ENCODE data around the gene PTF1A.

Gene PTF1A, protein sequence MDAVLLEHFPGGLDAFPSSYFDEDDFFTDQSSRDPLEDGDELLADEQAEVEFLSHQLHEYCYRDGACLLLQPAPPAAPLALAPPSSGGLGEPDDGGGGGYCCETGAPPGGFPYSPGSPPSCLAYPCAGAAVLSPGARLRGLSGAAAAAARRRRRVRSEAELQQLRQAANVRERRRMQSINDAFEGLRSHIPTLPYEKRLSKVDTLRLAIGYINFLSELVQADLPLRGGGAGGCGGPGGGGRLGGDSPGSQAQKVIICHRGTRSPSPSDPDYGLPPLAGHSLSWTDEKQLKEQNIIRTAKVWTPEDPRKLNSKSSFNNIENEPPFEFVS

DNA sequence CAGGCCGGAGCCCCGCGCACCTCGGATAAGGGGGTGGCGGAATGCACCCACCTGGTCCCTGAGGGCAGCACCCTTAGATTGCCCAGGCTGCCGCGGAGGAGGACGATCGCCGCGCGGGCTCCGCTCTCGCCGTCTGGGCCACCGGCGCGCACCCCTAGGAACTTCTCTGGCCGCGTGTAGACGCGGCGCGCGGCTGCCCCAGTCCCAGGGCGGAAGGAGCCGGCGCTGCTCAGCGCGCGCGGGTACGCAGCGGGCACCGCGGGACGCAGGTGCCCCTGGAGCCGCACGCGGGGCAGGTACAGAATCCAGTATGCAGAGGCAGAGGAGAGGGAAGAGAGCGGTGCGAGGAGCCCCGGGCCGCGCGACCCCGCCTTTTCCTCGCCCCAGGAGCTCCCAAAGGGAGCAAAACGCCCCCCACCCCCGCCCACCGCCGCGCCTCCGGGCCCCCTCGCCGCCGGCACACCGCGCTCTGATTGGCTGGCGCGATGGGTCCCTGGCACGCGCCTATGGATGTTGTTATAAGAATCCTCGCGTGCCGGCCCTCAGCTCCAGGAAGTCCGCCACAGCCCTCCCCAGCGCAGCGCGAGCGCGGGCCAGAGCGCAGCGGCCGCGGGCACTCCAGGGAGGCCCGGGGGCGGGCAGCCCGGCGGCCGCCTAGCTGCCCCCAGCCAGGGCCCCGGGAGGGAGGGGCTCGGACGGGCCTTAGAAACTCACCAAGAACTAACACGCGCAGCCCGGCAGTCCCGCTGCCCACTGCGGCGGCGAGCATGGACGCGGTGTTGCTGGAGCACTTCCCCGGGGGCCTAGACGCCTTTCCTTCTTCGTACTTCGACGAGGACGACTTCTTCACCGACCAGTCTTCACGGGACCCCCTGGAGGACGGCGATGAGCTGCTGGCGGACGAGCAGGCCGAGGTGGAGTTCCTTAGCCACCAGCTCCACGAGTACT, at the start of gene PTF1A:
Gene PTF1A (plus strand): TSS at position 549 of the 948 bp plus-strand sequence. CDS start 219 bp downstream, at position 768.
- no peak for DNase-seq

DNA sequence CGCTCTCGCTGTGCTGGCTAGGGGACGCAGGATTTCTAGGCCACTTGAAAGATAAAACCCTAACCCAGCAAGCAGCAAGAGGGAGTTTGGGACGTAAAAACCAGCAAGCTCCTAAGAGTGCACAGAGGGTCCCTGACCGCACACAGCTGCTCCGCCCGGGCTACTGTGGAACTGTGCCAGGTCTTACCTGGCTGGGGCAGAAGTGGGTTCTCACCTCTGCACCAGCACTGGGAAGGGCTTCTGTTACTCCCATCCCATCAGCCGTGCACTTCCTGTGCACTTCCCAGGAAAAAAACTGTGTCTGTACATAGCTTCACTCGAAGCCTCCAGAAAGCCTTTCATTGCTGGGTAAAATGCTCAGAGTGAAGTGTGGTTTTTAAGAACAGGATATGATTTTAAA, 45.9 kb upstream of the PTF1A start:
- no peak for DNase-seq

DNA sequence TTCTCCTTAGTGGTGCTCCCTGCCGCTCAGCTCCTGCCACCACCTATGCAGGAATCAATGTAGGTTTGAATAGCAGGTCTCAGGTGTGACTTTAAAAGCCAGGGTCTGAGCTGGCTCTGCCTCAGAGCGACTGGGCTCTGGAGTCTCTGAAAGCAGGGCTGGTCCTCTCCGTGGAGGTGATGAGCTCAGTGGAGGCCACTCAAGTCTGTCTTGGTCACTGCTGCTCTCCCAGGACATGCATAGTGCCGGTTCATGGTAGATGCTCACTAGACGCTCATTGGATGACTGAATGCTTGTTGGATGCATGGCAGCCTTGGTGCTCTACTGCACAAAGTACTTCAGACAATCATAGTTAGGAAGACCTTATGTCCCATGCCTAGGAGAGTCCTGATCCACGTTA, 45.1 kb upstream of the PTF1A start:
- DNase-seq = no peak

DNA sequence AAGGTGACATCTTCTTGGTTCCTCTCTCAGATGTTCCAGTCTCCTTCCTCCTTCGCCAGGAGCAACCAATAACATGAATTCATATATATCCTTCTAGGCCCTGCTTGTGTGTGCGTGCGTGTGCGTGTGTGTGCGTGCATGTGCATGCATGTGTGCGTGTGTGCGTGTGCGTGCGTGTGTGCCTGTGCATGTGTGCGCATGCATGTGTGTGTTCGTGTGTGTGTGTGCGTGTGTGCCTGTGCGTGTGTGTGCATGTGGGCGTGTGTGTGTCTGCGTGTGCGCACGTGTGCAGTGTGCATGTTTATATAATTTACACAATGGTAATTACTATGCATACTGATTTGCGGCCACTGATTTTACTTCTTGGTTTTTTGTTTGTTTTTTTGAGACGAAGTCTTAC, 43.9 kb upstream of the PTF1A start:
- DNase-seq = no peak

DNA sequence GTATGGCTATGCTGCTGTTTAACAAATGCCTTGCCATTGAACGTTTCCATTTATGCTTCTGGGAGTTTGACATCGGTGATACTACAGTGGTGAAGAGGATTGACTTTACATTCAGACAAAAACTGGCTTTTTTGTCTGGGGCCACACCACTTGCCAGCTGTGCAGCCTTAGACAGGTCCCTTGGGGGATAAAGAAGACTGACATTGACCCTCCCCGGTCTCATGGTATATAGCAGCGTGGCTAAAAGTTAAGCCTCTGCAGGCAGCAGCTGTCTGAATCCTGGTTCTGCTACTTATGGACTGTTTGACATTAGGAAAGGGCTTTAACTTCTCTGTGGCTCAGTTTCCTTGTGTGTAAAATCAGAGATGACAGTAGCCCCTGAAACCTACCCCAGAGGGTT, 42.0 kb upstream of the PTF1A start:
- no peak for DNase-seq

DNA sequence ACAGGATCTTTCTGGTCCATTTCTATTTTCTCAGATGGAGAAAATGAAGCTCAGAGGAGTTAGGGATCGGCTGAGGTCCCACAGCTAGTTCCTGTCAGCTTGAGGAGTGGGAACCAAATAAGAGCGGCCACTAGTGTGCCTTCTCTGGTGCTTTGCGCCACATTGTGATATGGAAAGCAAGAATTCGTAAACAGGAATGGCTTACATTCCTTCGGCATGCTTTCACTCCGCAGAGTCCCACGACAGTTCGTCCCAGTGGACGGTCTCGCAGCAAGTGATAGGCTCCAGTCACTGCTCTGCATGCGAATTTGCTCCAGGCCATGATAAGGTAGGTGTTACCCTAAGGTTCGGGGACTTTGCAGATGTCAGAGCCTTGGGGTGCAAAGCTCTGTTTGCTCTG, 41.5 kb upstream of the PTF1A start:
- DNase-seq = no peak

DNA sequence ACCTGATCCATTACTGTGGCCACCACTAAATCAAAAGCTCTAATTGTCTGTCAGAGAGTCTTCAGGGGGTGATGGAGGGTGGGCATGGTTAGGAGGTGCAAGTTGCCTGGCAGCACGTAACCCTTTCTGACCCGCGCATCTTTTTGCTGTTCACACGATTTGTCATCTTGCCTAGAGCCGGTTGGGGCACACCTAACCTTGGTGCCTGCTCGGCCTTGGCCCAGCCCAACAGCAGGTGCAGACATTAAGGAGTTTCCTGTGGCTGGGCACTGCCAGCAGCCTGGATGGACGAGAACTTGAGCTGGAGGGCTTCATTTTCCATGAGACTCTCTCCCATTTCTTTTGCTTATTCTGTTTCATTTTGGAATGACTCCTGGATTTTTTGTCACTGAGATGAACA, 41.0 kb upstream of the PTF1A start:
- DNase-seq = no peak

DNA sequence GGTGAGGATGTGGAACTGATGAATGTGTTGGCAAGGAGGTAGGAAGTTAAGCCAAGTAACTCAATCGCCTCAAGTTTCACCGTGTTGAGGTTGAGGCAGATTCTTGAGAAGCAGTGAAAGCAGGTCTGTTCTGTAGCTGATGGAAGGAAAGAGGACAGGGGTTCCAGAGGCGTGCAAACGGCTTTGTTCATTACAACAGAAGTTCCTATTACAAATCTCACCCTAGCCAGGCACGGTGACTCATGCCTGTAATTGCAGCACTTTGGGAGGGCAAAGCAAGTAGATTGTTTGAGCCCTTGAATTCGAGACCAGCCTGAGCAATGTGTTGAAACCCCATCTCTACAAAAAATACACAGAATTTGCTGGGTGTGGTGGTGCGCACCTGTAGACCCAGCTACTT, 36.9 kb upstream of the PTF1A start:
- no peak for DNase-seq

DNA sequence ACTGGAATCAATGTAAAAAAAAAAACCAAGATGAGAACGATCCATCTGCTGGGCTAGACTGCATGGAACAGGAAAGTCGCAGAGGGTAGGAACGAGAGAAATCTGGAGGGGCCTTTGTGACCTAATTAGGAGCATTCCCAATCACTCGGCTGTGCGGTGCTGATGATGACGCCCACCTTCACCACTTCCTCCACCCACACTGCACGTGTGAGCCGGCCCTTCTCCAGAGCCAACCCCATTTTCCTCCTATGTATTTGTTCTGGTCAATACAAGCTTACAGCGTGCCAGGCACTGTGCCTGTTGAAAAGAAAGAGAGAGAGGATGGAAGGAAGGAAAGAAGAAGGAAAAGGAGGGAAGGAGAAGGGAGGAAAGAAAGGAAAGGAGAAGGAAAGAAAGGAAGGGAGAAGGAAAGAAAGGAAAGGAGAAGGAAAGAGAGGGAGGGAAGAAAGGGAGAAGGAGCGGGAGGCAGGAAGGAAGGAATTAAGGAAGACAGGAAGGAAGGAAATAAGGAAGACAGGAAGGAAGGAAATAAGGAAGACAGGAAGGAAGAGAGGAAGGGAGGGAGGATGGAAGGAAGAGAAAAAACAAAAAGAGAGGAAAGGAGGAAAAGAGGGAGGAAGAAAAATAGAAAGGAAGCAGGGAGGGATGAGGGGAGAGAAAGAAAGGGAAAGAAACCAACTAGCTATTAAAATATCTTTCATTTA, 35.5 kb upstream of the PTF1A start:
- DNase-seq = no peak

DNA sequence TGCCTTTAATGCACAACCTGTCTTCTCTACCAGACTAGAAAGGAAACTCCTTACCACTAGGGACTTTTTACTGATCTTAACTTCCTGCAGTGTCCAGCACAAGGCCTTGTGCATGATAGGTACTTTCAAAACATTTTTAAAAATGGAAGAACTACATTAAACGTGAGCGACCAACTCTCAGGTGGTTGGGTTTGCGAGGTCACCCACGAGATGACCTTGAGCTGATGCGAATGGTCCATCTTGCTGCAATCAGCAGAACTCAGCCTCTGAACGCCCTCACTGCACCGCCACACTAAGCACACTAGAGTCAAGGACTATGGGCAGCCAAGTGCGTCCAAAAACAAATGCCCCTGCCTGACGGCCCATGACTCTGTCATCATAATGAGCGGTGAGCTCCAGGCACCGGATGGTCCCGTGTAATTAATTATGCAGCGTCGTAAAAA, 34.9 kb upstream of the PTF1A start:
- DNase-seq = no peak

DNA sequence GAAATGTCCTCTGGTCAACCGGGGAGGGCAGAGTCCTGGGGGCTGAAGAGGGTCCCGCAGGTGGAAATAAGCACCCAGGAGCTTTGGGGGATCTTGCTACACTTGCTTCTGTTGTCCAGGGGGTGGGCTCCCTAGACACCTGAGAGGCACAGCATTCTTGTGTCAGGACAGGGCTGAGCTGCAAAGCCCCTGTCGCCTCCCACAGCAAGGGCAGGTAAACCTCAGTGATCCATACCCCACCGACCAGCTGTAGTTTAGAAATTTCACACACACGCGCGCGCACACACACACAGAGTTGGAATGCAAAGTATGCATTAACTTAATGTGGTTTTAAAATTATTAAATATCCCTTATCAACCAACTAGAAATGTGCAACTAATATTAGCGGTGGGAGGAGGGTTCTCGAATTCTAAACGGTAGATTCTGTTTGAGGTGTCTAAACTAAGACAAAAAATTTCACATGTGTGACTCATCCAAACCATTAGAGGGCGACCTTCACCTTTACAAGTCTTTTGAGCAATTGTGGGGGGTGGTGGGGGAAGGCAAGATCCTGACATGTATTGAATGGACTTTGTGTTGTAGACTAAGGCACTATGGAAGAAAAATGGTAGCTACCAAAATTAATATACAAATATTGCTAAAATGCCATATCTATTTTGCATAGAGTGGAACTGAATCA, 34.3 kb upstream of the PTF1A start:
- peak; percentile 31 for DNase-seq

DNA sequence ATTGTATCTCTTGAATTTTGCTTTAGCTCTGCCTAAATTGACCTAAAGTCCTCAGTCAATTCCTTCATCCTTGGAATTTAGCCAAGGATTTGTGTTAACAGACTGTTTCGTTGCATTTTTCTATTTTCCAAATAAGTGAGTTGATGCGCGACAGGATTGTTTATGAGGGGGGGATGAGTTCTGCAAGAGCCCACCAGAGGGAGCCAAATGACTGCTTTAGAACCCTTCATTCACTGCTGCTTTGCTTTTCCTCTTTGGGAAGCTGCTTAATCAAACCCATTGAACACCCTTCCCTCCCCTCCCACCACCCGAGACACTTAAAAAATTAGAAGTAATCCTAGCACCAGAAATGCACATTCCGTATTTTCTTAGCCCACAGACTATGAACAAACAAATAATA, 33.7 kb upstream of the PTF1A start:
- peak; percentile 46 for DNase-seq

DNA sequence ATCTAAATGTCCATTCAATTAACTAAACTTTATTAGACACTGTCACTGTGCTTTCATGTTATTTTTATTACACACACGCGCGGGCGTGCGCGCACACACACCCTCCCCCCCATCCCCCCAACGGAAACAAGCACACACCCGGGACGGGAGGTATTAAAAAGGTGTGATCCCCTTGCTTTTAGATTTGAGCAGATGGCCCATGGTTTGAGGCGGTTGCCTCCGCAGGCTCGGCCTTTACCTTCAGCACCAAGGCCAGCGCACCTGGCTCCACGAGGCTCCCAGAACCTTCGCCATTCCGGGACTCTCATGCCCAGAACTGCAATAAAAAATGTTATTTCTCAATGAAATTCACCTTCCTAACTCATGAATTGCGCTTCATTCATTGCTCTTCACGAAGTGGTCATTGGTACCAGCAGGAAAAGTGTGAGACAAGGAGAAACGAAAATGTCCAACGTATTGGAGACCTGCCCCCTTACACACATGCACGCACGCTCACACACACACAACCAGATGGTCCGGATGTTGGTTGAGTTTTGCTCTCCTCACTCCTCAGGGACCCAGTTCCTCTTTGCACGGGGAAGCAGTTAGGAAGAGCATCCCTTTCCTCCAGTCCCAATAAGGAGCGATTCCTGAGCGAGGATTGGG, 20.8 kb upstream of the PTF1A start:
- no peak for DNase-seq

DNA sequence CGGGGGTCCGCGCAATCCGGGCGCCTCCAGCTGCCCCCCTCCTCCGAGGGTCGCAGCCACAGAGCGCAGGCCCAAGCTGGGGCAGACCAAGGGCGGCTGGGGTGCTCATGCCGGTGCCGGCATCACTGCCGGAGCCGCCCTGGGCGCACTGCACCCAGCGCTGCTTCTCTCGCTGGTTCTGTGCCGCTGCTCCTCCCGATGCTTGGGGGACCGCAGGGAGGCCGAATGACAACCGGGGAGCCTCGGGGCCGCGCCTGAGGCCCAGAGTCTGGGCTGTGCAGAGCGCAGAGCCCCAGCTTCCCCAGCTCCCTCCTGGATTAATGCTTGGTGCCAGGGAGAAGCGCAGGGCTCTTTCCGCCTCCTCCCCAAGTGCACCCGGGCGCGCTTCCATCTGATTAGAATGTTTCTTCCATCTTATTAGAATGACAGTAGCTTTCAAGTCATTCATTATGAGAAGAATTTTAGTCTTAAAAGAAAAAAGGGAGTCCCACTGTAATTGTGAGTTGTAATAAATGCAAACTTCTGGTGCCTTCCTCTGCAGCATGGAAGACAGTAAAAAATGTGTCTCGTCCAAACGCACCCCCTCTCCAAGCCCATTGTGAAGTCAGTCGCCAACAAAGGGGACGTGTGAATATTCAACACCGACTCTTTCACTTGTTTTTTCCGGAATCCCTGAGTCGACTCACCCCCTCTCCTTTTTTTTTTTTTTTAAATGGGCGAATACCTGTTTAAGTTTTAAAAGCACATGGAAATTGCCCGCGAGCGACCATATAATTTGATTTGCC, 19.5 kb upstream of the PTF1A start:
- DNase-seq = no peak

DNA sequence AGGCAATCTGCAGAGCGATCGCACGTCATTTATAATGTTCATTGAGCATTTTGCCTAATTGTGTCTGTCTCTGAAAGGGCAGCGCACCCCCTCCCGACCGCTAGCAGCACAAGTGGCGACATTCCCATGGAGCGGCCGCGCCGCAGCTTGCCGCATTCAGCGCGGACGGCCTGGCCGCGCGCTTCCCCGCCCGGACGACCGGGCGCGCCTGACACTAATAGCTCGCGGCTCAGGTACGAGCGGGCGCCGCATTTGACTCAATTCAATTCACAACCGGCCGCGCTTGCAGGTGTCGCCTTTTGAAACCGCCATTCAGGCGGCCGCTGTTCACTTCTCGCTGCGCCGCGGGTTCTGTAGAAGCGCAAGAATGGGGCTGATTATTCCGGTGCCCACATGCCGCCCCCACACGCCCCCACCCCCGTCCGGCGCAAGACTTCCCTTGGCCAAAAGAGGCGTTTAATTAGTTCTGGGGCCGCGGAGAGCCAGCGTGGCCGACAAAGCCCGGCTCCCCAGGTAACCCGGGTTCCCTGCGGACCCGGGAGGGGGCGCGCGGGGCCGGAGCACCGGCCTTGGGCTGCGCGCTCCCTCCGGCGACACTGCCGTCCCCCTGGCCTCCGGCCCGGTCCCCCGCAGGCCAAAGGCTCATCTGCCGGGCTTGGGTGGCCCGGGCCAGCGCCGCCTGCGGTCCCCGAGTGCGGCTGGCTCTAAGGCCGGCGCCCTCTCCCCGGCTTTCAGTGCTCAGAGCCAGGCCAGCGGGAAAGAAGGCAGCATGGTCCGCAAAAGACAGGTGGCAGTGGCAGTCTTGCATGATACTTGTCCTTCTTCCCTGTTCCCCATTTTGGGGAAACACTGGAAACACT, 18.7 kb upstream of the PTF1A start:
- DNase-seq = no peak

DNA sequence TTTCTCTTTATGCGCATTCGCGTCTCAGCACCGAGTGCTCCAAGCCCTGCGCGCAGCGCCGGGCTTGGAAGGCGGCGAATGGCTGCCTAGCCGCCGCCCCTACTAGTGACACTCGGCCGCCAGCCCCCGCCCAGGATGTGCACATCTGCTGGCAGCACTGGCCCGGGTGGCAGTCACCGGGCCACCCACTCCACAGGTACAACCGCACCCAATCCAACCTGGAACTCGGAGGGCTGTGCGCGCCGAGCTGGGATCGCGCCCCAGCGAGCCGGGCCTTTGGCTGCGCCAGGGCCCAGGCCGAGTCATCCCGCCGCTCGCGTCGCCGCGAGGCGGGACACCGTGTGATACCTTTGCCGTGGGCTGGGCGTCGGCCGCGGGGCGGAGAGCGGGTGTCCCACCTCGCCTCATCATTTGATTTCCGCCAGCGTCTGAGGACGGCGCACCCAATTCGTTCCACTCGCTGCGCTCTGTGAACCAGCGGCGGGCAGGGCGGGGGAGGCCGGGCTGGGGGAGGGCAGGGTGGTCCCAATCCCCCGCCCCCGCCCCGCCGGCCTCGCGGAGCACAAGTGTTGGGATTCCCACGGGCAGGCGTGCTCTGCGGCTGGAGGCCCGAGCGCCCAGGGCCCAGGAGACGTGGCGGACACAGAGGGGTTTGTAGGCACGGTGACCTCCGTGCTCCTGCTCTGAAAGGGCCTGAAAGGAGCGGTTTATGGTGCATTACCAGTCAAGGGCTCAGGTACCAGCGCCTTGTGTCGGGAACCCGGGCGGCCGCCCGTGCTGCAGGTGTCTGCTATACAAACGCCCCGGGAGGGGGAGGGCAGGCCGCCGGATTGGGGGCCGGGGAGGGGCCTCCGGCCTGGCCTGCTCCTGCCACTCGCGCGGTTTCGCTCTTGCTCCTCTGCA, 17.8 kb upstream of the PTF1A start:
- no peak for DNase-seq

DNA sequence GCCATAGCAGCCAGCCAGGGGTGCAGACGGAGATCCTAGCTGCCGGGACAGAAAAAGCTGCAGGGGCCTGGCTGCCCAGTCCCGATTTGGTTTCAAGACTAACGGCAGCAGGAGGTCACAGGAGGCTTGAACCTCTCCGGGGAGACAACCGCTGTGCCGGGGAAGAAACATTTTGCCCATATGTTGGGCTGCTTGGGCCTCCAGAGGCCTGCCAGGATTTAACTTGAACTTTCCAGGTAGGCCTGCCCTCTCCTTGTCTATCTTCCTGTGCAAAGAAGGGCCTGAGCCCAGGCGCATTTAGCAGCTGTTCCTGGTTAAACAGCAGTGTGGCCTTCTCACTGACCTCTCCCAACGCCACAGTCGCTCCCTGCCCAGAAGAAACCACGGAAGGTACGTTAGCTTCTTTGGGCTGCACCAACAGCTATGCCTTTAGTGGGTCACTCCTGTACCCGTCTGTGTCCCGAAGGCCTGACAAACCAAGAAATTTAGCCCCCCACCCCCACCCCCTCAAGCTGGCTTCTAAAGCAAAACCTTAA, 17.1 kb upstream of the PTF1A start:
- no peak for DNase-seq

DNA sequence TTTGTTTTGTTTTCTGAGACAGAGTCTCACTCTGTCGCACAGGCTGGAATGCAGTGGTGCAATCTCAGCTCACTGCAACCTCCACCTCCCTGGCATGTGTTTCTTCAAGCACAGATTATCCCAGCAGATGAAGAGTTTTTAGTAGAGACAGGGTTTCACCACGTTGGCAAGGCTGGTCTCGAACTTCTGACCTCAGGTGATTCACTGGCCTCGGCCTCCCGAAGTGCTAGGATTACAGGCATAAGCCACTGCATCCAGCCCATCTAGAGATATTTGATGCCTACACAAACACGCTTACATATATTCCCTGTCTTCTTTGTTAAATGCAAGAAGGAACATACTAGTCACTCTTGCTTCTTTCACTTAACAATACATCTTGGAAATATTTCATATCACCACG, 5.9 kb upstream of the PTF1A start:
- no peak for DNase-seq

DNA sequence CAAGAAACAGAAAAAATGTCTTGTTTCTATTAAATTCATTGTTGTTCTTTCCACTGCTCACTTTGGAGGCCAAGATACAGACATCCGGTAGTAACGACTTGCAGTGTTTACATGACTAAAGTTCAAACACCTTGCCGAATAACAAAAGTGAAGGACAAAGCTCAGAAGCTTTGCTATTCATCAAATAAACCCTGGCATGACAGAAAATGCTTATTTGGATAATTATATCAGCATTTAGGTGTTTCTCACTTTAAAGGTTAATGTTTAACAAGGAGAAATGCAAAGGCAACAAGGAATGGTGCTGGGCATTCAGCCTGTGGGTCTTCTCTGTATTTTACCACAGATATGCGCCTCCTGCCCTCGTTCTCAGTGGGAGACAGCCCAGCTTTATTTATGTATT, 5.4 kb upstream of the PTF1A start:
- no peak for DNase-seq
